CD4-positive, CD25-positive, alpha-beta regulatory T cell (primary cell): Measurements from ENCODE around the gene PDIK1L. TPM values are rescaled to one million over a fixed set of nuclear protein-coding genes. Genes with fewer than 3 reads are reported as not detected.

Experiments
- ATAC-seq, 2 donors: fragments of 150-1000 bp; cut with Tn5 transposase; one replicate each; pipeline ENCODE4 v1.10.0; 2021; ENCODE audit warnings: low read depth in 2 of 2, moderate number of reproducible peaks in 2 of 2, moderate library complexity in 1 of 2
- DNase-seq, 3 donors: peaks; one replicate each; pipeline versions ENCODE4 v3.0.0 to v3.0.0-alpha.2; 2012 to 2022; ENCODE audit warnings: mixed read lengths in 1 of 3
- H3K27ac ChIP-seq: one replicate; pipeline ENCODE4 v1.7.0; 2013; ENCODE audit warnings: mild to moderate bottlenecking, low read length; ENCODE audit not compliant: insufficient read depth, poor library complexity, severe bottlenecking
- H3K27me3 ChIP-seq: one replicate; pipeline ENCODE4 v1.7.0; 2013; ENCODE audit warnings: low read length; ENCODE audit not compliant: control insufficient read depth, insufficient read depth
- H3K36me3 ChIP-seq: one replicate; pipeline ENCODE4 v1.7.0; 2013; ENCODE audit warnings: mild to moderate bottlenecking, low read length, moderate library complexity; ENCODE audit not compliant: control insufficient read depth, insufficient read depth
- H3K4me1 ChIP-seq: 2 replicates; pipeline ENCODE4 v1.7.0; 2013; ENCODE audit warnings: mild to moderate bottlenecking, low read length; ENCODE audit not compliant: insufficient read depth, control insufficient read depth, poor library complexity, severe bottlenecking
- H3K4me3 ChIP-seq: one replicate; pipeline ENCODE4 v1.7.0; 2013; ENCODE audit warnings: low read depth, mild to moderate bottlenecking, low read length, moderate library complexity
- H3K9me3 ChIP-seq, 2 experiments: 1 replicate in 1 of 2; 2 replicates in 1 of 2; pipeline ENCODE4 v1.7.0; 2013; ENCODE audit warnings: low read length in 2 of 2, mild to moderate bottlenecking in 1 of 2, moderate library complexity in 1 of 2; ENCODE audit not compliant: control insufficient read depth in 2 of 2
- H3K27ac Mint-ChIP-seq, 3 donors: one replicate each; pipeline ENCODE4 v1.8.0; 2020 to 2022; ENCODE audit warnings: mild to moderate bottlenecking in 3 of 3, mixed read lengths in 3 of 3, moderate library complexity in 2 of 3
- H3K27me3 Mint-ChIP-seq: one replicate; pipeline ENCODE4 v1.8.0; 2022; ENCODE audit warnings: mild to moderate bottlenecking, mixed read lengths
- H3K36me3 Mint-ChIP-seq: one replicate; pipeline ENCODE4 v1.8.0; 2020; ENCODE audit warnings: mixed read lengths
- H3K4me1 Mint-ChIP-seq, 4 donors: one replicate each; pipeline ENCODE4 v1.8.0; 2020 to 2022; ENCODE audit warnings: mixed read lengths in 4 of 4, mild to moderate bottlenecking in 1 of 4
- H3K4me3 Mint-ChIP-seq, 4 donors: one replicate each; pipeline ENCODE4 v1.8.0; 2020 to 2022; ENCODE audit warnings: mild to moderate bottlenecking in 4 of 4, mixed read lengths in 4 of 4, moderate library complexity in 3 of 4
- H3K9me3 Mint-ChIP-seq, 7 donors: one replicate each; pipeline ENCODE4 v1.8.0; 2020 to 2022; ENCODE audit warnings: mixed read lengths in 7 of 7, mild to moderate bottlenecking in 3 of 7, moderate library complexity in 2 of 7
- polyA plus RNA-seq, 4 donors: library from polyadenylated mRNA; unstranded; fragments of 300-500 nt; fragmentation: Illumina TruSeq; gene quantifications; one replicate each; pipeline ENCODE4 v1.2.3, GENCODE V29; 2021
- total RNA-seq: library from RNA; stranded (reverse); gene quantifications from one replicate; pipeline ENCODE4 v1.2.3, GENCODE V29; 2022

The PDIK1L gene
- total RNA-seq (11.1 TPM), polyA plus RNA-seq (1 to 10 TPM; 5.1 to 9.2 (median 6.5) TPM)

GRCh38 chr1:26111530-26112406, at the start of gene PDIK1L:
PDIK1L (plus strand) TSS chr1:26111824; CDS start chr1:26114309, 2,485 bp downstream.
- Mint-ChIP-seq H3K9me3 (no peaks in the 10 kb centered on the region), H3K27me3 (no peaks in the 10 kb centered on the region), H3K36me3 (peaks cover 8% of the 10 kb centered on the region), H3K4me3 (peak within 1 kb of the TSS; percentile 93 to 96 (median 95)), H3K27ac (peak within 1 kb of the TSS; percentile 69 to 97 (median 97)), H3K4me1 (peaks cover 5 to 44% (median 23%) of the 10 kb centered on the region in 4 donors)
- no peaks in the 10 kb centered on the region for H3K9me3 ChIP-seq
- ATAC-seq: peak; percentile 88 to 89
- DNase-seq: peak; percentile 90 to 97 (median 94)
- peak within 1 kb of the TSS; percentile 88 for H3K4me3 ChIP-seq
- peaks cover 12% of the 10 kb centered on the region for H3K36me3 ChIP-seq
- peak within 1 kb of the TSS; percentile 81 for H3K27ac ChIP-seq
- H3K27me3 ChIP-seq: no peaks in the 10 kb centered on the region
- peaks cover 30% of the 10 kb centered on the region for H3K4me1 ChIP-seq

- Histone ChIP-seq H3K27me3 (peaks cover 2% of the 10 kb centered on the region), H3K4me1 (no peaks in the 10 kb centered on the region), H3K36me3 (no peaks in the 10 kb centered on the region), H3K27ac (no peak overlapping the region), H3K4me3 (no peak overlapping the region), H3K9me3 (no peaks in the 10 kb centered on the region)
- no peak for ATAC-seq
- Mint-ChIP-seq H3K36me3 (no peaks in the 10 kb centered on the region), H3K4me1 (no peaks in the 10 kb centered on the region), H3K27me3 (peaks cover 27% of the 10 kb centered on the region), H3K27ac (peak overlapping the region in 1 of 3 donors; percentile 86), H3K9me3 (no peaks in the 10 kb centered on the region), H3K4me3 (no peak overlapping the region)
- no peak for DNase-seq
Measured at GRCh38 chr1:26064553-26064952, 47.1 kb upstream of the PDIK1L start.

GRCh38 chr1:26066160-26066559, 45.5 kb upstream of the PDIK1L start:
- Histone ChIP-seq H3K4me3 (no peak overlapping the region), H3K27ac (no peak overlapping the region), H3K9me3 (no peaks in the 10 kb centered on the region), H3K27me3 (peaks cover 6% of the 10 kb centered on the region), H3K36me3 (no peaks in the 10 kb centered on the region), H3K4me1 (no peaks in the 10 kb centered on the region)
- no peak overlapping the region for H3K4me3 Mint-ChIP-seq
- DNase-seq: no peak
- no peaks in the 10 kb centered on the region for H3K9me3 Mint-ChIP-seq
- no peak overlapping the region for H3K27ac Mint-ChIP-seq
- no peaks in the 10 kb centered on the region for H3K36me3 Mint-ChIP-seq
- H3K4me1 Mint-ChIP-seq: no peaks in the 10 kb centered on the region
- peaks cover 29% of the 10 kb centered on the region for H3K27me3 Mint-ChIP-seq
- no peak for ATAC-seq

- Histone ChIP-seq H3K4me1 (no peaks in the 10 kb centered on the region), H3K27me3 (peaks cover 6% of the 10 kb centered on the region), H3K27ac (no peak overlapping the region), H3K9me3 (no peaks in the 10 kb centered on the region), H3K4me3 (no peak overlapping the region), H3K36me3 (no peaks in the 10 kb centered on the region)
- no peaks in the 10 kb centered on the region for H3K4me1 Mint-ChIP-seq
- DNase-seq (no peak), ATAC-seq (no peak)
- no peak overlapping the region for H3K4me3 Mint-ChIP-seq
- H3K27me3 Mint-ChIP-seq: peaks cover 31% of the 10 kb centered on the region
- no peaks in the 10 kb centered on the region for H3K9me3 Mint-ChIP-seq
- H3K36me3 Mint-ChIP-seq: no peaks in the 10 kb centered on the region
- H3K27ac Mint-ChIP-seq: no peak overlapping the region
Measured at GRCh38 chr1:26066857-26067256, 44.8 kb upstream of the PDIK1L start.

GRCh38 chr1:26067432-26067911, 44.2 kb upstream of the PDIK1L start, which contains the start of gene TRIM63:
TRIM63 (minus strand) TSS chr1:26067630; CDS start chr1:26067494, 136 bp downstream.
- Mint-ChIP-seq H3K27me3 (peaks cover 30% of the 10 kb centered on the region), H3K27ac (peak within 1 kb of the TSS in 1 of 3 donors; percentile 11), H3K4me1 (no peaks in the 10 kb centered on the region)

GRCh38 chr1:26069941-26070295, 41.7 kb upstream of the PDIK1L start:
- Mint-ChIP-seq H3K4me1 (no peaks in the 10 kb centered on the region), H3K27ac (no peak overlapping the region), H3K4me3 (no peak overlapping the region), H3K9me3 (no peaks in the 10 kb centered on the region), H3K36me3 (no peaks in the 10 kb centered on the region), H3K27me3 (peaks cover 28% of the 10 kb centered on the region)
- no peak for ATAC-seq
- no peaks in the 10 kb centered on the region for H3K9me3 ChIP-seq
- no peak overlapping the region for H3K27ac ChIP-seq
- no peaks in the 10 kb centered on the region for H3K4me1 ChIP-seq
- peaks cover 12% of the 10 kb centered on the region for H3K27me3 ChIP-seq
- H3K4me3 ChIP-seq: no peak overlapping the region
- no peak for DNase-seq
- H3K36me3 ChIP-seq: no peaks in the 10 kb centered on the region

More at GRCh38 chr1:26067432-26067911, 44.2 kb upstream of the PDIK1L start, which contains the start of gene TRIM63:
- H3K9me3 ChIP-seq: no peaks in the 10 kb centered on the region
- no peak within 1 kb of the TSS for H3K4me3 Mint-ChIP-seq
- no peak within 1 kb of the TSS for H3K4me3 ChIP-seq
- ATAC-seq (no peak), DNase-seq (no peak)
- no peaks in the 10 kb centered on the region for H3K9me3 Mint-ChIP-seq
- no peaks in the 10 kb centered on the region for H3K4me1 ChIP-seq
- peaks cover 7% of the 10 kb centered on the region for H3K27me3 ChIP-seq
- no peaks in the 10 kb centered on the region for H3K36me3 ChIP-seq
- no peak within 1 kb of the TSS for H3K27ac ChIP-seq
- H3K36me3 Mint-ChIP-seq: no peaks in the 10 kb centered on the region

GRCh38 chr1:26070296-26070962, 41.2 kb upstream of the PDIK1L start:
- Histone ChIP-seq H3K9me3 (no peaks in the 10 kb centered on the region), H3K4me1 (no peaks in the 10 kb centered on the region), H3K27ac (no peak overlapping the region), H3K27me3 (peaks cover 12% of the 10 kb centered on the region), H3K36me3 (no peaks in the 10 kb centered on the region), H3K4me3 (no peak overlapping the region)
- H3K4me3 Mint-ChIP-seq: no peak overlapping the region
- DNase-seq (no peak), ATAC-seq (no peak)
- no peaks in the 10 kb centered on the region for H3K36me3 Mint-ChIP-seq
- H3K4me1 Mint-ChIP-seq: peaks cover 0 to under 1% (median 0%) of the 10 kb centered on the region in 4 donors
- peaks cover 28% of the 10 kb centered on the region for H3K27me3 Mint-ChIP-seq
- H3K9me3 Mint-ChIP-seq: no peaks in the 10 kb centered on the region
- no peak overlapping the region for H3K27ac Mint-ChIP-seq
